Measurements from ENCODE around the gene TNFSF11. TPM values are rescaled to one million over a fixed set of nuclear protein-coding genes. Genes with fewer than 3 reads are reported as not detected.
A peak's percentile ranks its signal among the peaks of the same experiment; 100 is the strongest.

The TNFSF11 gene, protein sequence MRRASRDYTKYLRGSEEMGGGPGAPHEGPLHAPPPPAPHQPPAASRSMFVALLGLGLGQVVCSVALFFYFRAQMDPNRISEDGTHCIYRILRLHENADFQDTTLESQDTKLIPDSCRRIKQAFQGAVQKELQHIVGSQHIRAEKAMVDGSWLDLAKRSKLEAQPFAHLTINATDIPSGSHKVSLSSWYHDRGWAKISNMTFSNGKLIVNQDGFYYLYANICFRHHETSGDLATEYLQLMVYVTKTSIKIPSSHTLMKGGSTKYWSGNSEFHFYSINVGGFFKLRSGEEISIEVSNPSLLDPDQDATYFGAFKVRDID
- under 0.01 TPM for total RNA-seq

DNA sequence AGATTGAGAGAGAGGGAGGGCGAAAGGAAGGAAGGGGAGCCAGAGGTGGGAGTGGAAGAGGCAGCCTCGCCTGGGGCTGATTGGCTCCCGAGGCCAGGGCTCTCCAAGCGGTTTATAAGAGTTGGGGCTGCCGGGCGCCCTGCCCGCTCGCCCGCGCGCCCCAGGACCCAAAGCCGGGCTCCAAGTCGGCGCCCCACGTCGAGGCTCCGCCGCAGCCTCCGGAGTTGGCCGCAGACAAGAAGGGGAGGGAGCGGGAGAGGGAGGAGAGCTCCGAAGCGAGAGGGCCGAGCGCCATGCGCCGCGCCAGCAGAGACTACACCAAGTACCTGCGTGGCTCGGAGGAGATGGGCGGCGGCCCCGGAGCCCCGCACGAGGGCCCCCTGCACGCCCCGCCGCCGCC lies at the start of gene TNFSF11:
TNFSF11 (plus strand) TSS at position 142 of the 400 bp plus-strand sequence; CDS start at position 294, 152 bp downstream.
- H3K36me3 ChIP-seq (ENCODE audit: control insufficient read depth in 3 of 3, insufficient read depth in 3 of 3, low read length in 3 of 3) = no peaks in the 10 kb centered on the region
- H3K27ac ChIP-seq (ENCODE audit: low read depth, low read length) = no peak within 1 kb of the TSS
- H3K27me3 ChIP-seq (ENCODE audit: control insufficient read depth in 3 of 3, insufficient read depth in 3 of 3, low read length in 3 of 3) = peaks cover 27 to 39% (median 38%) of the 10 kb centered on the region in 3 donors
- H3K4me1 ChIP-seq (ENCODE audit: control insufficient read depth in 3 of 3, insufficient read depth in 3 of 3, low read length in 3 of 3) = peaks cover 0 to 7% (median 4%) of the 10 kb centered on the region in 3 donors
- peaks cover 0 to 3% (median 0%) of the 10 kb centered on the region in 3 donors for H3K9me3 ChIP-seq (ENCODE audit: control insufficient read depth in 3 of 3, low read length in 3 of 3)
- H3K9ac ChIP-seq (ENCODE audit: low read depth in 1 of 3, low read length in 3 of 3) = no peak within 1 kb of the TSS
- H3K4me3 ChIP-seq (ENCODE audit: low read length in 3 of 3) = peak within 1 kb of the TSS in 2 of 3 donors; percentile 2 to 23

DNA sequence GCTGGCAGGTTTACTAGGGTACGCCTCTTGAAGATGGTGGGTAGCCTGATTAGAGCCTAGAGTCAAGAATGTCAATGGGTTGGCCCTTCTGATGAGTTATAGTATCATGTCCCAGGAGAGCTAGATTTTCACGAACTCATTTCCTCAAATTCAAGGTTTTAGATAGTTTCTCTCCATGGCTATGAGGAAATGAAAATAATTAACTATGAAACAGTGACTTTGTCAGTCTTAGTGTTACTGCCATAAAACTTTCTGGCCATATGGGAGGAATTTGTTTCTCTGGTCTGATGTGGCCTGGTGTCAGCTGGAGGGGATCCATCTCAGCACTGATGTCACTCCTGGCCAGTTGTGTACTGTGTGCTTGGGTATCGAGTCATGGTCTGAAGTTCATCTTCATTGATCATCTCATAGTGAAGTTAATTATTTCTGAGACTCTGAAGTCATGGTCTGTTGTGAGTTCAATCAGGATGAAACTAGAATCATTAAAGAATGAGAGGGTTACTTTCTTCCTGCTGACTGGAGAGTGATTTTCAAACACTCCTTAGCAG lies 49.4 kb upstream of the TNFSF11 start:
- H3K36me3 ChIP-seq (ENCODE audit: control insufficient read depth in 3 of 3, insufficient read depth in 3 of 3, low read length in 3 of 3) = no peaks in the 10 kb centered on the region

GRCh38 chr13:42525035-42525504 lies 48.9 kb upstream of the TNFSF11 start:
- Histone ChIP-seq H3K36me3 (ENCODE audit: control insufficient read depth in 3 of 3, insufficient read depth in 3 of 3, low read length in 3 of 3) (no peaks in the 10 kb centered on the region), H3K4me3 (ENCODE audit: low read length in 3 of 3) (no peak overlapping the region), H3K9ac (ENCODE audit: low read depth in 1 of 3, low read length in 3 of 3) (no peak overlapping the region), H3K27ac (ENCODE audit: low read depth, low read length) (no peak overlapping the region), H3K27me3 (ENCODE audit: control insufficient read depth in 3 of 3, insufficient read depth in 3 of 3, low read length in 3 of 3) (no peaks in the 10 kb centered on the region), H3K4me1 (ENCODE audit: control insufficient read depth in 3 of 3, insufficient read depth in 3 of 3, low read length in 3 of 3) (no peaks in the 10 kb centered on the region), H3K9me3 (ENCODE audit: control insufficient read depth in 3 of 3, low read length in 3 of 3) (no peaks in the 10 kb centered on the region)

More for the DNA sequence above, 49.4 kb upstream of the TNFSF11 start:
- no peaks in the 10 kb centered on the region for H3K4me1 ChIP-seq (ENCODE audit: control insufficient read depth in 3 of 3, insufficient read depth in 3 of 3, low read length in 3 of 3)
- H3K27me3 ChIP-seq (ENCODE audit: control insufficient read depth in 3 of 3, insufficient read depth in 3 of 3, low read length in 3 of 3) = no peaks in the 10 kb centered on the region
- H3K9ac ChIP-seq (ENCODE audit: low read depth in 1 of 3, low read length in 3 of 3) = no peak overlapping the region
- no peak overlapping the region for H3K4me3 ChIP-seq (ENCODE audit: low read length in 3 of 3)
- H3K27ac ChIP-seq (ENCODE audit: low read depth, low read length) = no peak overlapping the region
- no peaks in the 10 kb centered on the region for H3K9me3 ChIP-seq (ENCODE audit: control insufficient read depth in 3 of 3, low read length in 3 of 3)

DNA sequence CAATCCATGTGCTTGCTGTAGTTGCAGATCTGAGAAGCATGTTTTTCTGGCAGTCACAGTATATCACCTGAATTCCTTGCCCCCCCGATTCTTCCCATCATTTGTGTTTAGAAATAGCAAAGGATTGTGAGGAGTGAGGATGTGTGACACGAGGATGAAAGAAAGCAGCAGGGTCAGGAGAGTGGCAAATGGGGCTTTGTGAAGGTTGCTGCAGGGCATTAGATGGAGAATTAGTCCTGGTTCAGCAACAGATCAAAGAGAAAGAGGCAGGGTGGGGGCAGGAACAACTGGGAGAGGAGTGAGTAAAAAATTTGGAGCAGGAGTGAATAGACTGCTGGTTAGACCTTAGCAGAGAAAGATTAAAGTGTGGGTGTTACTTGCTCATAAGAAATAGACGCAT lies 47.7 kb upstream of the TNFSF11 start:
- Histone ChIP-seq H3K27me3 (ENCODE audit: control insufficient read depth in 3 of 3, insufficient read depth in 3 of 3, low read length in 3 of 3) (no peaks in the 10 kb centered on the region), H3K4me1 (ENCODE audit: control insufficient read depth in 3 of 3, insufficient read depth in 3 of 3, low read length in 3 of 3) (no peaks in the 10 kb centered on the region), H3K9ac (ENCODE audit: low read depth in 1 of 3, low read length in 3 of 3) (no peak overlapping the region), H3K4me3 (ENCODE audit: low read length in 3 of 3) (no peak overlapping the region), H3K9me3 (ENCODE audit: control insufficient read depth in 3 of 3, low read length in 3 of 3) (no peaks in the 10 kb centered on the region), H3K36me3 (ENCODE audit: control insufficient read depth in 3 of 3, insufficient read depth in 3 of 3, low read length in 3 of 3) (no peaks in the 10 kb centered on the region), H3K27ac (ENCODE audit: low read depth, low read length) (no peak overlapping the region)

- no peaks in the 10 kb centered on the region for H3K9me3 ChIP-seq (ENCODE audit: control insufficient read depth in 3 of 3, low read length in 3 of 3)
- H3K36me3 ChIP-seq (ENCODE audit: control insufficient read depth in 3 of 3, insufficient read depth in 3 of 3, low read length in 3 of 3) = no peaks in the 10 kb centered on the region
- no peaks in the 10 kb centered on the region for H3K4me1 ChIP-seq (ENCODE audit: control insufficient read depth in 3 of 3, insufficient read depth in 3 of 3, low read length in 3 of 3)
- no peak overlapping the region for H3K4me3 ChIP-seq (ENCODE audit: low read length in 3 of 3)
- H3K27ac ChIP-seq (ENCODE audit: low read depth, low read length) = no peak overlapping the region
- no peak overlapping the region for H3K9ac ChIP-seq (ENCODE audit: low read depth in 1 of 3, low read length in 3 of 3)
- H3K27me3 ChIP-seq (ENCODE audit: control insufficient read depth in 3 of 3, insufficient read depth in 3 of 3, low read length in 3 of 3) = no peaks in the 10 kb centered on the region
These were observed 47.1 kb upstream of the TNFSF11 start for GRCh38 chr13:42526804-42527203.

DNA sequence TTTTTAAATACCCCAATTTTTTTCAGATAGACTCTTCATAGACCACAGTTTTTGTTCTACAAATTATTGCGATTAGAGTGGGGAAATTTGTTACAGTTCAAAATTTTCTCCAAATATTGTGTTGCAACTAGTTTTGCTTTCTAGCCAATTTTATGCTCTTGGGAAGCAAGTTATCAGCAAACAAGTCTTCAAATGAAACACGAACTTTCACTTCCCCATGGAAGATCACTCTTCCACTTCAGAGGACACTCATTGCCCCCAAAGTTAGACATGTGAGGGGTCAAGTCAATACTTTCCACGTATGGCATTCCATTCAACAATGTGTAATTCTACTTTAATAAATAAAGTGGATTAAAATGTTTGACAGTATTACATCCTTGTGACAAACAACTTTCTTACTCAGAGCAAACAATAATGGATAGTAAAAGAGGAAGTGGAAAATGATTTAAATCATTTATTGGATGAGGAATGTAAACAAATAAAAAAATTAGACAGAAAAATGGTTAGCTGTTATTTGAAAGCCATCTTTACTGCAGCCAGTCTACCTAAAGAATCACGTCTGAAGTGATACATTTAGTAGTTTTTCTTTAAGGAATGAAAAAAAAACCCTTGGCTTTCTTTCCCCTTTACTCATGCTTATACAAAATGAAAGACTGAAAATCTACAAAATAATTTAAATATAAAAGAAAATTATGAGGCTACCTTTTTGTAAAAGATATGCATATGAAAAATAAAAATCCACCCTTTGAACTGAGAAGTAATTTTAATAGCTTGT lies 41.2 kb upstream of the TNFSF11 start:
- Histone ChIP-seq H3K4me1 (ENCODE audit: control insufficient read depth in 3 of 3, insufficient read depth in 3 of 3, low read length in 3 of 3) (no peaks in the 10 kb centered on the region), H3K9ac (ENCODE audit: low read depth in 1 of 3, low read length in 3 of 3) (no peak overlapping the region), H3K4me3 (ENCODE audit: low read length in 3 of 3) (no peak overlapping the region), H3K27me3 (ENCODE audit: control insufficient read depth in 3 of 3, insufficient read depth in 3 of 3, low read length in 3 of 3) (no peaks in the 10 kb centered on the region), H3K9me3 (ENCODE audit: control insufficient read depth in 3 of 3, low read length in 3 of 3) (no peaks in the 10 kb centered on the region), H3K36me3 (ENCODE audit: control insufficient read depth in 3 of 3, insufficient read depth in 3 of 3, low read length in 3 of 3) (no peaks in the 10 kb centered on the region), H3K27ac (ENCODE audit: low read depth, low read length) (no peak overlapping the region)

- H3K27me3 ChIP-seq (ENCODE audit: control insufficient read depth in 3 of 3, insufficient read depth in 3 of 3, low read length in 3 of 3) = no peaks in the 10 kb centered on the region
- no peaks in the 10 kb centered on the region for H3K4me1 ChIP-seq (ENCODE audit: control insufficient read depth in 3 of 3, insufficient read depth in 3 of 3, low read length in 3 of 3)
- no peak overlapping the region for H3K4me3 ChIP-seq (ENCODE audit: low read length in 3 of 3)
- H3K9me3 ChIP-seq (ENCODE audit: control insufficient read depth in 3 of 3, low read length in 3 of 3) = no peaks in the 10 kb centered on the region
- H3K9ac ChIP-seq (ENCODE audit: low read depth in 1 of 3, low read length in 3 of 3) = no peak overlapping the region
- no peaks in the 10 kb centered on the region for H3K36me3 ChIP-seq (ENCODE audit: control insufficient read depth in 3 of 3, insufficient read depth in 3 of 3, low read length in 3 of 3)
- no peak overlapping the region for H3K27ac ChIP-seq (ENCODE audit: low read depth, low read length)
These were observed 40.7 kb upstream of the TNFSF11 start for GRCh38 chr13:42533336-42533591.

DNA sequence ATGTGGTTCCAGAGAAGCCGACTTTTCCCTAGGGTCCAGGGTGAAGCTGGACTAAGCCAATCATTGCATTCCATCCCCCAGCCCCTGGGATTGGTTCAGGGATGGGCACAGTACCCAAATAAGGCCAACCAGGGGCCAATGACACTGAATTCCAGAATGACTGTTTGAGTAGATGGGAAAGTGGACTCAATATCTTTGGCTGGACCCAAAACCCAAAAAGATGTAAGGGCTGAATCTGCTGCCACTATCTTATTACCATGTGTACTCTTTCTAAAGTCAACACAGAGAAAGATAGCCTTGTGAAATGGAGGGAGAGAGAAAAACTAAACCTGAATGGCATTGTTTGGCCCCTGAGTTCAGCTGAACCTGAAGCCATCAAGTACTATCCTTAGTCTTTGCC lies 39.2 kb upstream of the TNFSF11 start:
- Histone ChIP-seq H3K9ac (ENCODE audit: low read depth in 1 of 3, low read length in 3 of 3) (no peak overlapping the region), H3K36me3 (ENCODE audit: control insufficient read depth in 3 of 3, insufficient read depth in 3 of 3, low read length in 3 of 3) (no peaks in the 10 kb centered on the region), H3K4me1 (ENCODE audit: control insufficient read depth in 3 of 3, insufficient read depth in 3 of 3, low read length in 3 of 3) (no peaks in the 10 kb centered on the region), H3K9me3 (ENCODE audit: control insufficient read depth in 3 of 3, low read length in 3 of 3) (no peaks in the 10 kb centered on the region), H3K27ac (ENCODE audit: low read depth, low read length) (no peak overlapping the region), H3K27me3 (ENCODE audit: control insufficient read depth in 3 of 3, insufficient read depth in 3 of 3, low read length in 3 of 3) (no peaks in the 10 kb centered on the region), H3K4me3 (ENCODE audit: low read length in 3 of 3) (no peak overlapping the region)

- Histone ChIP-seq H3K27ac (ENCODE audit: low read depth, low read length) (no peak overlapping the region), H3K4me3 (ENCODE audit: low read length in 3 of 3) (no peak overlapping the region), H3K9me3 (ENCODE audit: control insufficient read depth in 3 of 3, low read length in 3 of 3) (no peaks in the 10 kb centered on the region), H3K36me3 (ENCODE audit: control insufficient read depth in 3 of 3, insufficient read depth in 3 of 3, low read length in 3 of 3) (no peaks in the 10 kb centered on the region), H3K9ac (ENCODE audit: low read depth in 1 of 3, low read length in 3 of 3) (no peak overlapping the region), H3K4me1 (ENCODE audit: control insufficient read depth in 3 of 3, insufficient read depth in 3 of 3, low read length in 3 of 3) (no peaks in the 10 kb centered on the region), H3K27me3 (ENCODE audit: control insufficient read depth in 3 of 3, insufficient read depth in 3 of 3, low read length in 3 of 3) (no peaks in the 10 kb centered on the region)
These were observed 35.0 kb upstream of the TNFSF11 start for GRCh38 chr13:42538996-42539395.

GRCh38 chr13:42539670-42540069 lies 34.3 kb upstream of the TNFSF11 start:
- H3K36me3 ChIP-seq (ENCODE audit: control insufficient read depth in 3 of 3, insufficient read depth in 3 of 3, low read length in 3 of 3) = no peaks in the 10 kb centered on the region
- no peaks in the 10 kb centered on the region for H3K9me3 ChIP-seq (ENCODE audit: control insufficient read depth in 3 of 3, low read length in 3 of 3)
- no peaks in the 10 kb centered on the region for H3K27me3 ChIP-seq (ENCODE audit: control insufficient read depth in 3 of 3, insufficient read depth in 3 of 3, low read length in 3 of 3)
- no peaks in the 10 kb centered on the region for H3K4me1 ChIP-seq (ENCODE audit: control insufficient read depth in 3 of 3, insufficient read depth in 3 of 3, low read length in 3 of 3)
- no peak overlapping the region for H3K4me3 ChIP-seq (ENCODE audit: low read length in 3 of 3)
- H3K9ac ChIP-seq (ENCODE audit: low read depth in 1 of 3, low read length in 3 of 3) = no peak overlapping the region
- no peak overlapping the region for H3K27ac ChIP-seq (ENCODE audit: low read depth, low read length)

Data from skeletal muscle tissue (tissue), 4 donors.